ENCODE measurements around the gene BAD. TPM values are rescaled to one million over a fixed set of nuclear protein-coding genes. Genes with fewer than 3 reads are reported as not detected.

Gene BAD
- total and polyA plus RNA-seq, 2 of the 13 experiments (the other 11 are each of a cell fraction or from before 2014, with no cell fraction given) = 17.9 to 28.5 TPM

DNA sequence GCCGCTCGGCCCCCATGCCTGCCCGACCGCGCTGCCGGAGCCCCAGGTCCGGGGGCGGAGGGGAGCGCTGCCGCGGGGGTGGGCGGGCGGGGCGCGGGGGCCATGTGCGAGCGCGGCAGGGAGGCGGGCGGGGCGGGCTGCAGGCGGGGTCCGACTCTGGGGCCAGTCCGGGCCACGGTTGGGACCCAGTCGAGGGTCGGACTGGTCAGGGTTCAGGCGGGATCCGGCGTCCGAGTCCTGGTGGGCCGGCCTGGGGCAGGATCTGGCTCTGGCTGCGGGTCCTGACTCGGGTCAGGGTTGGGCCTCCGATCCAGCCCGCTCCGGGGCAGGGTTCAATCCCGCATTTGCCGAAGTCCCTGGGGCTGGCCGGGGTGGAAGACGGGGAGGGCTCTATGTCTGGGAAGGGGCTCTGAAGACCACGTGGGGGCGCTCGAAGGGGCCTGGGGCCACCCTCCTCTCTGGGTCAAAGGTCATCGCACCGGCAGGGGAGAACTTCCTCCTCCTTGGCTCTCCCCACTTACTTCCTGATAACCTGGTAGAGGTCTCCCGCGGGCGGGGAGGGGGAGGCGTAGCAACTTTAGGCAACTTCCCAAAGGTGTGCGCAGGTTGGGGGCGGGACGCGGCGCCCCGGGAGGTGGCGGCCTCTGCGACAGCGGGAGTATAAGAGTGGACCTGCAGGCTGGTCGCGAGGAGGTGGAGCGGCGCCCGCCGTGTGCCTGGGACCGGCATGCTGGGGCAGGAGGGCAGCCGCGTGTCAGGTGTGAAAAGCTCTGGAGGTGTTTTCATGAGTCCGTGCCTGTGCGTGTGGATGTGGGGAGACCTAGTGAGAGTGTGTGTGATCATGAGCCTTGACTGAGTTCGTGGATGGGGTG lies 21.5 kb upstream of the BAD start (continued):
- TF ChIP-seq, protein P1, sequence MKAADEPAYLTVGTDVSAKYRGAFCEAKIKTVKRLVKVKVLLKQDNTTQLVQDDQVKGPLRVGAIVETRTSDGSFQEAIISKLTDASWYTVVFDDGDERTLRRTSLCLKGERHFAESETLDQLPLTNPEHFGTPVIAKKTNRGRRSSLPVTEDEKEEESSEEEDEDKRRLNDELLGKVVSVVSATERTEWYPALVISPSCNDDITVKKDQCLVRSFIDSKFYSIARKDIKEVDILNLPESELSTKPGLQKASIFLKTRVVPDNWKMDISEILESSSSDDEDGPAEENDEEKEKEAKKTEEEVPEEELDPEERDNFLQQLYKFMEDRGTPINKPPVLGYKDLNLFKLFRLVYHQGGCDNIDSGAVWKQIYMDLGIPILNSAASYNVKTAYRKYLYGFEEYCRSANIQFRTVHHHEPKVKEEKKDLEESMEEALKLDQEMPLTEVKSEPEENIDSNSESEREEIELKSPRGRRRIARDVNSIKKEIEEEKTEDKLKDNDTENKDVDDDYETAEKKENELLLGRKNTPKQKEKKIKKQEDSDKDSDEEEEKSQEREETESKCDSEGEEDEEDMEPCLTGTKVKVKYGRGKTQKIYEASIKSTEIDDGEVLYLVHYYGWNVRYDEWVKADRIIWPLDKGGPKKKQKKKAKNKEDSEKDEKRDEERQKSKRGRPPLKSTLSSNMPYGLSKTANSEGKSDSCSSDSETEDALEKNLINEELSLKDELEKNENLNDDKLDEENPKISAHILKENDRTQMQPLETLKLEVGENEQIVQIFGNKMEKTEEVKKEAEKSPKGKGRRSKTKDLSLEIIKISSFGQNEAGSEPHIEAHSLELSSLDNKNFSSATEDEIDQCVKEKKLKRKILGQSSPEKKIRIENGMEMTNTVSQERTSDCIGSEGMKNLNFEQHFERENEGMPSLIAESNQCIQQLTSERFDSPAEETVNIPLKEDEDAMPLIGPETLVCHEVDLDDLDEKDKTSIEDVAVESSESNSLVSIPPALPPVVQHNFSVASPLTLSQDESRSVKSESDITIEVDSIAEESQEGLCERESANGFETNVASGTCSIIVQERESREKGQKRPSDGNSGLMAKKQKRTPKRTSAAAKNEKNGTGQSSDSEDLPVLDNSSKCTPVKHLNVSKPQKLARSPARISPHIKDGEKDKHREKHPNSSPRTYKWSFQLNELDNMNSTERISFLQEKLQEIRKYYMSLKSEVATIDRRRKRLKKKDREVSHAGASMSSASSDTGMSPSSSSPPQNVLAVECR (CRISPR knock-in tag; IDR thresholded peaks at IDR 0.05; ENCODE audit: borderline replicate concordance) = peak; percentile 88; the same call in 1 of the 2 replicates
- TF ChIP-seq MIER3 (CRISPR knock-in tag; IDR thresholded peaks at IDR 0.05; ENCODE audit: borderline replicate concordance) = no peak
- TF ChIP-seq, protein P2, sequence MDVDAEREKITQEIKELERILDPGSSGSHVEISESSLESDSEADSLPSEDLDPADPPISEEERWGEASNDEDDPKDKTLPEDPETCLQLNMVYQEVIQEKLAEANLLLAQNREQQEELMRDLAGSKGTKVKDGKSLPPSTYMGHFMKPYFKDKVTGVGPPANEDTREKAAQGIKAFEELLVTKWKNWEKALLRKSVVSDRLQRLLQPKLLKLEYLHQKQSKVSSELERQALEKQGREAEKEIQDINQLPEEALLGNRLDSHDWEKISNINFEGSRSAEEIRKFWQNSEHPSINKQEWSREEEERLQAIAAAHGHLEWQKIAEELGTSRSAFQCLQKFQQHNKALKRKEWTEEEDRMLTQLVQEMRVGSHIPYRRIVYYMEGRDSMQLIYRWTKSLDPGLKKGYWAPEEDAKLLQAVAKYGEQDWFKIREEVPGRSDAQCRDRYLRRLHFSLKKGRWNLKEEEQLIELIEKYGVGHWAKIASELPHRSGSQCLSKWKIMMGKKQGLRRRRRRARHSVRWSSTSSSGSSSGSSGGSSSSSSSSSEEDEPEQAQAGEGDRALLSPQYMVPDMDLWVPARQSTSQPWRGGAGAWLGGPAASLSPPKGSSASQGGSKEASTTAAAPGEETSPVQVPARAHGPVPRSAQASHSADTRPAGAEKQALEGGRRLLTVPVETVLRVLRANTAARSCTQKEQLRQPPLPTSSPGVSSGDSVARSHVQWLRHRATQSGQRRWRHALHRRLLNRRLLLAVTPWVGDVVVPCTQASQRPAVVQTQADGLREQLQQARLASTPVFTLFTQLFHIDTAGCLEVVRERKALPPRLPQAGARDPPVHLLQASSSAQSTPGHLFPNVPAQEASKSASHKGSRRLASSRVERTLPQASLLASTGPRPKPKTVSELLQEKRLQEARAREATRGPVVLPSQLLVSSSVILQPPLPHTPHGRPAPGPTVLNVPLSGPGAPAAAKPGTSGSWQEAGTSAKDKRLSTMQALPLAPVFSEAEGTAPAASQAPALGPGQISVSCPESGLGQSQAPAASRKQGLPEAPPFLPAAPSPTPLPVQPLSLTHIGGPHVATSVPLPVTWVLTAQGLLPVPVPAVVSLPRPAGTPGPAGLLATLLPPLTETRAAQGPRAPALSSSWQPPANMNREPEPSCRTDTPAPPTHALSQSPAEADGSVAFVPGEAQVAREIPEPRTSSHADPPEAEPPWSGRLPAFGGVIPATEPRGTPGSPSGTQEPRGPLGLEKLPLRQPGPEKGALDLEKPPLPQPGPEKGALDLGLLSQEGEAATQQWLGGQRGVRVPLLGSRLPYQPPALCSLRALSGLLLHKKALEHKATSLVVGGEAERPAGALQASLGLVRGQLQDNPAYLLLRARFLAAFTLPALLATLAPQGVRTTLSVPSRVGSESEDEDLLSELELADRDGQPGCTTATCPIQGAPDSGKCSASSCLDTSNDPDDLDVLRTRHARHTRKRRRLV (CRISPR knock-in tag; IDR thresholded peaks at IDR 0.05) = peak; percentile 89
- peak; percentile 70 for TF ChIP-seq GATAD2A (CRISPR knock-in tag; IDR thresholded peaks at IDR 0.05)
- TF ChIP-seq ZNF572 (CRISPR knock-in tag; IDR thresholded peaks at IDR 0.05) = peak; percentile 34; the same call in 1 of the 2 replicates
- TF ChIP-seq RXRB (CRISPR knock-in tag; IDR thresholded peaks at IDR 0.05; ENCODE audit: borderline replicate concordance) = peak; percentile 97
- TF ChIP-seq, protein P3, sequence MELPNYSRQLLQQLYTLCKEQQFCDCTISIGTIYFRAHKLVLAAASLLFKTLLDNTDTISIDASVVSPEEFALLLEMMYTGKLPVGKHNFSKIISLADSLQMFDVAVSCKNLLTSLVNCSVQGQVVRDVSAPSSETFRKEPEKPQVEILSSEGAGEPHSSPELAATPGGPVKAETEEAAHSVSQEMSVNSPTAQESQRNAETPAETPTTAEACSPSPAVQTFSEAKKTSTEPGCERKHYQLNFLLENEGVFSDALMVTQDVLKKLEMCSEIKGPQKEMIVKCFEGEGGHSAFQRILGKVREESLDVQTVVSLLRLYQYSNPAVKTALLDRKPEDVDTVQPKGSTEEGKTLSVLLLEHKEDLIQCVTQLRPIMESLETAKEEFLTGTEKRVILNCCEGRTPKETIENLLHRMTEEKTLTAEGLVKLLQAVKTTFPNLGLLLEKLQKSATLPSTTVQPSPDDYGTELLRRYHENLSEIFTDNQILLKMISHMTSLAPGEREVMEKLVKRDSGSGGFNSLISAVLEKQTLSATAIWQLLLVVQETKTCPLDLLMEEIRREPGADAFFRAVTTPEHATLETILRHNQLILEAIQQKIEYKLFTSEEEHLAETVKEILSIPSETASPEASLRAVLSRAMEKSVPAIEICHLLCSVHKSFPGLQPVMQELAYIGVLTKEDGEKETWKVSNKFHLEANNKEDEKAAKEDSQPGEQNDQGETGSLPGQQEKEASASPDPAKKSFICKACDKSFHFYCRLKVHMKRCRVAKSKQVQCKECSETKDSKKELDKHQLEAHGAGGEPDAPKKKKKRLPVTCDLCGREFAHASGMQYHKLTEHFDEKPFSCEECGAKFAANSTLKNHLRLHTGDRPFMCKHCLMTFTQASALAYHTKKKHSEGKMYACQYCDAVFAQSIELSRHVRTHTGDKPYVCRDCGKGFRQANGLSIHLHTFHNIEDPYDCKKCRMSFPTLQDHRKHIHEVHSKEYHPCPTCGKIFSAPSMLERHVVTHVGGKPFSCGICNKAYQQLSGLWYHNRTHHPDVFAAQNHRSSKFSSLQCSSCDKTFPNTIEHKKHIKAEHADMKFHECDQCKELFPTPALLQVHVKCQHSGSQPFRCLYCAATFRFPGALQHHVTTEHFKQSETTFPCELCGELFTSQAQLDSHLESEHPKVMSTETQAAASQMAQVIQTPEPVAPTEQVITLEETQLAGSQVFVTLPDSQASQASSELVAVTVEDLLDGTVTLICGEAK (IDR thresholded peaks at IDR 0.05) = no peak
- TF ChIP-seq, protein P3 (CRISPR knock-in tag; IDR thresholded peaks at IDR 0.05) = no peak
- TF ChIP-seq SP2 (CRISPR knock-in tag; IDR thresholded peaks at IDR 0.05) = peak; percentile 38; the same call in 1 of the 2 replicates
- TF ChIP-seq ZNF121 (CRISPR knock-in tag; IDR thresholded peaks at IDR 0.05) = peak; percentile 44; the same call in 1 of the 2 replicates
